Measurements from ENCODE around the gene PTPRG.

Gene PTPRG

DNA sequence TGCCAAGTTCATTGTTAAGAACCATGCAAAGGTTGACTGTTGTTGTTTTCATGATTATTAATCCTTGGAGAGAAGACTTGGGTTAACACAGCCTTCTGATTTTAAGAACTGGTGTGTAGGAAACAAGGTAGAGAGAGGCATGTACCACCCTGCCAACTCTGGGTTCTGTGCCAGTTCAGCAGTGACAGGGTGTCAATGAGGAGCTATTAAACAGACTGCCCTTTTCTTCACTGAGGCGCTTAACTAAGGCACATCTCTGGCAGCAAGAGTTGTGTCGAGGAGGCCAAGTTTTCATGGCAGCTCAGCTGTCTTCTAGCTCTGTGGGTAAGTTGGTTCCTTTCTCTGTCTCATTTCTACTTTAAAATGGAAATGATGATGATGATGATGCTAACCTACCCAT, 694.4 kb downstream of the PTPRG start:
- TF ChIP-seq SIN3A (IDR thresholded peaks at IDR 0.05; ENCODE audit: borderline replicate concordance, insufficient read depth, low read length) (no peak), TAF1 (IDR thresholded peaks at IDR 0.05; ENCODE audit: borderline replicate concordance, insufficient read depth, low read length) (no peak), POLR2AphosphoS5 (IDR thresholded peaks at IDR 0.05; ENCODE audit: low read depth, low read length) (no peak), FOXP2 (optimal IDR thresholded peaks at IDR 0.05; ENCODE audit: borderline replicate concordance, extremely low read depth, extremely low read length, insufficient read depth) (no peak)
- TF ChIP-seq, protein P1, sequence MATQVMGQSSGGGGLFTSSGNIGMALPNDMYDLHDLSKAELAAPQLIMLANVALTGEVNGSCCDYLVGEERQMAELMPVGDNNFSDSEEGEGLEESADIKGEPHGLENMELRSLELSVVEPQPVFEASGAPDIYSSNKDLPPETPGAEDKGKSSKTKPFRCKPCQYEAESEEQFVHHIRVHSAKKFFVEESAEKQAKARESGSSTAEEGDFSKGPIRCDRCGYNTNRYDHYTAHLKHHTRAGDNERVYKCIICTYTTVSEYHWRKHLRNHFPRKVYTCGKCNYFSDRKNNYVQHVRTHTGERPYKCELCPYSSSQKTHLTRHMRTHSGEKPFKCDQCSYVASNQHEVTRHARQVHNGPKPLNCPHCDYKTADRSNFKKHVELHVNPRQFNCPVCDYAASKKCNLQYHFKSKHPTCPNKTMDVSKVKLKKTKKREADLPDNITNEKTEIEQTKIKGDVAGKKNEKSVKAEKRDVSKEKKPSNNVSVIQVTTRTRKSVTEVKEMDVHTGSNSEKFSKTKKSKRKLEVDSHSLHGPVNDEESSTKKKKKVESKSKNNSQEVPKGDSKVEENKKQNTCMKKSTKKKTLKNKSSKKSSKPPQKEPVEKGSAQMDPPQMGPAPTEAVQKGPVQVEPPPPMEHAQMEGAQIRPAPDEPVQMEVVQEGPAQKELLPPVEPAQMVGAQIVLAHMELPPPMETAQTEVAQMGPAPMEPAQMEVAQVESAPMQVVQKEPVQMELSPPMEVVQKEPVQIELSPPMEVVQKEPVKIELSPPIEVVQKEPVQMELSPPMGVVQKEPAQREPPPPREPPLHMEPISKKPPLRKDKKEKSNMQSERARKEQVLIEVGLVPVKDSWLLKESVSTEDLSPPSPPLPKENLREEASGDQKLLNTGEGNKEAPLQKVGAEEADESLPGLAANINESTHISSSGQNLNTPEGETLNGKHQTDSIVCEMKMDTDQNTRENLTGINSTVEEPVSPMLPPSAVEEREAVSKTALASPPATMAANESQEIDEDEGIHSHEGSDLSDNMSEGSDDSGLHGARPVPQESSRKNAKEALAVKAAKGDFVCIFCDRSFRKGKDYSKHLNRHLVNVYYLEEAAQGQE (IDR thresholded peaks at IDR 0.05; ENCODE audit: insufficient read depth in 1 of 2, low read depth in 2 of 2, low read length in 2 of 2): no peak

DNA sequence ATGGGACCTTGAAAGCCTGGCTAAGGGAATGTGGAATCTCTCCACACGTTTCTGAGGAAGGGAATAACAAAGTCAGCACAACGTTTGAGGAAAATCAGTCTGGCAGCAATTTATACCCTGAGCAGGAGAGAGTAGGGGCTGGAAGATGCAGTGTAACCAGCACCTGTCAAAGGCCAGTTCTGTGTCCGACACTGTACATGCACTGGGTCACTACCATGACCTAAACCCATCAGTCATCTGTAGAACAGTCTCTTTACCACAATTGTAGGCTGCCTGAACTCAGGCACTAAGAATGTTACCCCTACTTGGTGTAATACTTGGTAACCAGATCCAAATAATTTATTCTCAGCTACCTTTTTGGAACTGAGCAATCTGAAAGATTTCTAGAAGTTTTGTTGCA, 698.6 kb downstream of the PTPRG start:
- TF ChIP-seq, protein P1 (IDR thresholded peaks at IDR 0.05; ENCODE audit: insufficient read depth in 1 of 2, low read depth in 2 of 2, low read length in 2 of 2): no peak
- TF ChIP-seq SIN3A (IDR thresholded peaks at IDR 0.05; ENCODE audit: borderline replicate concordance, insufficient read depth, low read length) (no peak), TAF1 (IDR thresholded peaks at IDR 0.05; ENCODE audit: borderline replicate concordance, insufficient read depth, low read length) (no peak), POLR2AphosphoS5 (IDR thresholded peaks at IDR 0.05; ENCODE audit: low read depth, low read length) (no peak), FOXP2 (optimal IDR thresholded peaks at IDR 0.05; ENCODE audit: borderline replicate concordance, extremely low read depth, extremely low read length, insufficient read depth) (no peak)

DNA sequence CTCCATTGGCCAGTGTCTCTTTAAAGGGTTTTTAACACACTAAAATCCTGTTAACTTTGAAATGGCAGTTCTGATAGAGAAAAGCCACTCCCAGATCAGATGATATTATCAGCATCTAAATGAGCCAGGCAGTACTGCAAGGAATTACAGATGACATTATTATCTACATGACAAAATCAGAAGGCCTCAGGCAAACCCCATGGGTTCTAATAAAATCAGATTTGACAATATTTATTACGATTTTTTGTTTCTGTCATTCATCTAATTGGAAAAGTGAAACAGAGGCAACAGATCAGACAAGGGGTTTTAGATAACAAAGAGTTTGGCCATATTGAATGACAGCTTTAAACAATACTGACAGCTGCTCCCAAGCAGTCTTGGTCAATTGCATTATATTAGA, 699.3 kb downstream of the PTPRG start:
- TF ChIP-seq POLR2AphosphoS5 (IDR thresholded peaks at IDR 0.05; ENCODE audit: low read depth, low read length): no peak
- no peak for TF ChIP-seq SIN3A (IDR thresholded peaks at IDR 0.05; ENCODE audit: borderline replicate concordance, insufficient read depth, low read length)
- no peak for TF ChIP-seq FOXP2 (optimal IDR thresholded peaks at IDR 0.05; ENCODE audit: borderline replicate concordance, extremely low read depth, extremely low read length, insufficient read depth)
- TF ChIP-seq TAF1 (IDR thresholded peaks at IDR 0.05; ENCODE audit: borderline replicate concordance, insufficient read depth, low read length): no peak
- TF ChIP-seq, protein P1 (IDR thresholded peaks at IDR 0.05; ENCODE audit: insufficient read depth in 1 of 2, low read depth in 2 of 2, low read length in 2 of 2): no peak

DNA sequence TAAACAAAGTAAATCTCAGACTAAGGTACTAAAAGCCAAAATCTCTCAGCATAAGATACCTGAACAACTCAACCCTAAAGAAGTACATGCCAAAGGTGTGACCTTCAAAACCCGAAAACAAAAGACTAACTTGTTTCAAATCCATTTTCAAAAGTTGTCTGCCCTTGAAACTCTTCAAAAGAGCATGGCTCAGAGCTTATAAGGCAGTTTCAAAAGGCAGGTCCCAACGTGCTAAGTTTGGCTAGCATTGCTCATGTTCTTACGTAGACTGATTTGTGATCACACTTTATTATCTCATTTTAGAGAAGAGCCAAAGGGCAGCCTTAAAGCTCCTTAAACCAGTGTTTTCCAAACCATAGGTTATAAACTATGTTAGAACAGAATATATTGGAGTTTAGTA, 699.8 kb downstream of the PTPRG start:
- no peak for TF ChIP-seq FOXP2 (optimal IDR thresholded peaks at IDR 0.05; ENCODE audit: borderline replicate concordance, extremely low read depth, extremely low read length, insufficient read depth)

DNA sequence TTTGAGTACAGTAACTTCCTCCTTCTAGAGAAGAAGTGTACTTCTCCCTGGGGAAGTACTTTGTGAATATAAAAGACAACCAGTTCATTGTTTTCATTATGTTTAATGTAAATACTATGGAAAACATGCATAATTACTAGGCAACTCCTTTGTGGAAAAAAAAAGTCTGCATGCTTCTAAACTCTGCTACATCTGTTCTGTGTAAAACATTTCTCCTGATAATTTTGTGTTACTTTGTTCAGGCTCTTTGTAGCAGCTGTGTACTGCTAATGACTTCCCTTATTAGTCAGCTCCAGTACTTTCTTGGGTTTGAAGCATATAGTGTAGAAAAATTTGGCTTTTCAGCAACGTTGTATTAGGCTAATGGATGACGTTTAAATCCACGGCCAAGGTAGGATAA, 700.4 kb downstream of the PTPRG start:
- TF ChIP-seq TAF1 (IDR thresholded peaks at IDR 0.05; ENCODE audit: borderline replicate concordance, insufficient read depth, low read length) (no peak), SIN3A (IDR thresholded peaks at IDR 0.05; ENCODE audit: borderline replicate concordance, insufficient read depth, low read length) (no peak), POLR2AphosphoS5 (IDR thresholded peaks at IDR 0.05; ENCODE audit: low read depth, low read length) (no peak), FOXP2 (optimal IDR thresholded peaks at IDR 0.05; ENCODE audit: borderline replicate concordance, extremely low read depth, extremely low read length, insufficient read depth) (no peak)
- TF ChIP-seq, protein P1 (IDR thresholded peaks at IDR 0.05; ENCODE audit: insufficient read depth in 1 of 2, low read depth in 2 of 2, low read length in 2 of 2): no peak

All from PFSK-1 (cell line).